ENCODE data around the gene DEUP1.
"Not testable (repeated sequence)": the region's sequence is repeated elsewhere in the genome, so short reads cannot be mapped to it uniquely, and the experiment has no call there.

DEUP1 gene

DNA sequence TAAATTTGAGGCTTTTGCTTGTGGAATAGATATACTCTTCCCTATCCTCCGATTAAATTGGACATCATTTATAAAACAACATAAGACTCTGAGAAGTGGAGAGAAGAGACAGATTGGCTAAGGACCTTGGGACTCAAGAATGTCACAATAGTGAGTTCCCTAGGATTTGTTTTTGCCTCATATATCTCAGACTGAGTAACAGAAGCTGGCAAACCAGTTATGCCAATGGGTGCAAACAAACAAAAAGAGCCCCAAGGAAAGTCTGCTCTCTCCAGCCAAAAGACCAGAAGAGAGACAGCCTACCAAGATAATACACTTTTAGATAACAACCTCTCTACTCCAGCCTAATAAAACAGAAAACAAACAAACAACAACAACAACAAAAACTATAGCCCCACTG lies 28.9 kb downstream of the DEUP1 start:
- DNase-seq (ENCODE audit: low read depth in 3 of 3, low spot score in 1 of 3), result no peak

DNA sequence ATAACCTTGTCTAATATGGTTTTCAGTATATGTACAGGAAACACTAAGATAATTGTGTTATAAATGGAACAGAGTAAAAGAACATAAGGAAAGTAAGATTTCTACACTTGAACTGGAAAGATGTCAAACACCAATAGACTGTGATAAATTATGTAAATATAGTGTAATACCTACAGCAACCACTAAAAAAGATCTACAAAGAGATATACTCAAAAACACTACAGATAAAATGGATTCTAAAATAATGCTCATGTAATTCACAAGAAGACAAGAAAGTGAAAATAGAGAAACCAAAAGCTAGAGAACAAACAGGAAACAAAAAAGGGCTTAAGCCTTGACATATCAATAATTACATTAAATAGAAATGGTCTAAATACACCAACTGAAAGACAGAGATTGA lies 30.9 kb downstream of the DEUP1 start:
- no peak for DNase-seq (ENCODE audit: low read depth in 3 of 3, low spot score in 1 of 3)

DNA sequence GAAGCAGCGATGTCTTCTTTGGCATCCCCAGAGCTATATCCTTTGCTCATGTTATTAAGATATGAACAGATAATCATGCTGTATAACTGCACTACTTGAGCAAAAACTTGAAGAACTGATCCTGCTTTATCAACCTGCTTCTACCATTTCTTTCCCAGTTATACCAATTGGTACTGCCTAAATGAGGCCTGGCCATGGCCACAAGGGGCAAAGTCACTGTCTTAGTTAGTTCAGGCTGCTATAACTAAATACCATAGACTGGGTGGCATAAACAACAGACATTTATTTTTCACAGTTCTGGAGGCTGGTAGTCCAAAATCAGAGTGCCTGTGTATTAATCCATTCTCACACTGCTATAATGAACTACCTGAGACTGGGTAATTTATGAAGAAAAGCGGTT lies 37.5 kb downstream of the DEUP1 start:
- no peak for DNase-seq (ENCODE audit: low read depth in 3 of 3, low spot score in 1 of 3)

DNA sequence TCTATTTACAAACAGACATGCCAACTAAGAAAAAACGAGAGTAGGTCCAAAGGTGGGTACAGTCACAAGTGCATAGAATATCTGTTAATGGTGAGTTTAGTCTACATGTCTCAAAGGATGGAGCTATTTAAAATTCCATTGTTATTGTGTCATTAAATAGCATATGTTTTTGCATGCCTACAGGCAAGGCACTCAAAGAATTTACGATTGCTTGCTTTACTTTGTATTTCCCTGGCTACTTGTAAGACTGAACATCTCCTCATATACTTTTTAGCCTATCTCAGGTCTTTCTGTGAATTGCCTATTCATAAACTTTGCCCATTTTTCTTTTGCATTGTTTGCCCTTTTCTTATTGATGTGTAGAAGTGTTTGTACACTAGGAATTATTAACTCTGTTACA lies 39.7 kb downstream of the DEUP1 start:
- DNase-seq (ENCODE audit: low read depth in 3 of 3, low spot score in 1 of 3), result no peak

DNA sequence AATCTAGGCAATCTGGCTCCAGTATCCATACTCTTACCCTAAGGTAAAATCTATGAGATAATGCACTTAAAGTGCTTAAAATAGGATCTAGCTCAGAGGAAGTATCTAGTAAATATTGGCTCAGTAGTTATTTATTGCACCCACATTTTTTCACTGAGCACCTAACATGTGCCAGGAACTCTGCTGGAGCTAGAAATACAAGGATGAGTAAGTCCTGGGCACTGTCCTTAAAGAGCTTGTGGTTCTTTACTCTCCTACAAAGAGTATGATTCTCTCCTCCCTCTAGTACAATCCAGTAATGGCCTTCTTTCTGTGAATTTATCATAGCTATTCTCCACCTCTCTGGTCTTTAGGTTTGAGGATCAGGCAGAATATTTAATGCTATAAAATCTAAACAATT lies 59.2 kb downstream of the DEUP1 start:
- no peak for DNase-seq (ENCODE audit: low read depth in 3 of 3, low spot score in 1 of 3)

DNA sequence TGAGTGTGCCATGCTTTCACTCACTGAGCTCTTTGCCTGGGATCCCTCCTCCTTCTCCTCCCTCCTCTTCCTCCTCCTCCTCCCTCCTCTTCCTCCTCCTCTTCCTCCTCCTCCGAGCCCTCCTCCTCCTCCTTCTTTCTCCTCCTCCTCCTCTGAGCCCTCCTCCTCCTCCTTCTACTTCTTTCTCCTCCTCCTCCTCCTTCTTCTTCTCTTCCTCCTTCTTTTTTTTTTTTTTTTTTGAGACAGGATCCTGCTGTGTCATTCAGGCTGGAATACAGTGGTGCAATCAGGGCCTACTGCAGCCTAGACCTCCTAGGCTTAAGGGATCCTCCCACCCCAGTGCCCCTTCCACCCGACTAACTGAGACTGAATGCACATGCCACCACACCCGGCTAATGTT lies 62.3 kb downstream of the DEUP1 start:
- no peak for DNase-seq (ENCODE audit: low read depth in 3 of 3, low spot score in 1 of 3)

DNA sequence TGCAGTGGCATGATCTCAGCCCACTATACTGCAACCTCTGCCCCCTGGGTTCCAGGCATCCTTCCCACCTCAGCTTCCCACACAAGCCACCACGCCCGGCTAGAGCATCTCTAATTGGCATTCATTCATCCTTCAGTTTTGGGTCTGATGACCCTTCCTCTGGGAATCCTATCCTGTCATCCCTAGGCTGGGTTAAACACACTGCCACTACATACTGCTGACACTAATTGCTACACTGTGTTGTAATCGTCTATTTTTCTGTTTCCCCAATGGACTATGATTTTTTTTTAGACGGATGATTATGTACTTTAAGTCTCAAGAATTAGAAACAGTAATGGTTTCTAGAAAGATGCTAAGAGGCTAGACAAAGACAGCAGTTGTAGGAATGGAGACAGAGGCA lies 62.8 kb downstream of the DEUP1 start:
- no peak for DNase-seq (ENCODE audit: low read depth in 3 of 3, low spot score in 1 of 3)

DNA sequence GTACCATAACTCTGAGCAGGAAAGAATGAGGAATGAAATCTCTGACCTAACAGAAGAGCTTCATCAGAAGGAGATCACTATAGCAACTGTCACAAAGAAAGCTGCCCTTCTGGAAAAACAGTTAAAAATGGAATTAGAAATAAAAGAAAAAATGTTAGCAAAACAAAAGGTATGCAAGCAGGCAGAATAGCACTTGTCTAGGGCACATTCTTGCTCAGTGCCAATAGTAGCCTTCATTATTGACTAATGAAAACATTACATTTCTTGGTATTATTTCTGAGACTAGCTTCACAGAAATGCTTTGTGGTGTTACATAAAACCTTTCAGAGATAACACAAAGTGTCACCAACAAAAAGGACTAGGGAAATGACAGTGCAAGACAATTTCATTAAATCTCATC lies 63.9 kb downstream of the DEUP1 start:
- no peak for DNase-seq (ENCODE audit: low read depth in 3 of 3, low spot score in 1 of 3)

DNA sequence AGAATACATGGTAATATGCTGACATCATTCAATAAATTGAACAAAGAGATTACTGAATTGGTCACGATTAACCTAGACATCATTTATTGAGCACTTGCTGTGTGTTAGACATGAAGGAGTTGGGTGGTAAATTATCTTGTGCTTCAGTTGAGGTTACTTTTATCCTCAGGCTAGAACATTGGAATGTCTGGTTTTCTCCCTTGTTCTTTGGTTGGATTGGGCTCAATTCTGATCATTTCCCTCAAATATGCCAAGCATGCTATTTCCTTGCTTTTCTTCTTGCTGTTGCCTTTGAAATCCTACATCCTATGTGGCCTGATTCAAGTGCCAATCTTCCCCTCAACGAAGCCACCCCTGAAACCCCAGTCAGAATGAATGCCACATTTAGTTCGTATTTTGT lies 65.8 kb downstream of the DEUP1 start:
- no peak for DNase-seq (ENCODE audit: low read depth in 3 of 3, low spot score in 1 of 3)

DNA sequence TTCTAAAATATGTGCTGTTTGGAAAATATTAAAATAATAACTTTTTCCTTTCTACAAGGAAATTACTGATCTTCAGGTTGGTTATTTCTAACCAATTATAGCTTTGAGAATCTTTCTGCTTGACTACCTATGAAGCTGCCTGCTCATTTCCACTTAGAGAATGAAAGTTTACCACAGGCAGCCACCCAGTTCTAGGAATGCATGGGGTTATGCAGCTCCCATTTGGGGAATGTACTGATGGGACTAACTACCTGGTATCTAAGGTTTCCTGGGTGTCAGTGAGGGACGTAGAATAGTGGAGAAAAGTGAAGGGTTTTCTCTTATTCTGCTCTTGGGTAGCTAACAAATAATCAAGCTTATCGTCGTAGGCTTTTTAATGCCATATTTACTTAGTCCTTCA lies 73.4 kb downstream of the DEUP1 start:
- no peak for DNase-seq (ENCODE audit: low read depth in 3 of 3, low spot score in 1 of 3)

DNA sequence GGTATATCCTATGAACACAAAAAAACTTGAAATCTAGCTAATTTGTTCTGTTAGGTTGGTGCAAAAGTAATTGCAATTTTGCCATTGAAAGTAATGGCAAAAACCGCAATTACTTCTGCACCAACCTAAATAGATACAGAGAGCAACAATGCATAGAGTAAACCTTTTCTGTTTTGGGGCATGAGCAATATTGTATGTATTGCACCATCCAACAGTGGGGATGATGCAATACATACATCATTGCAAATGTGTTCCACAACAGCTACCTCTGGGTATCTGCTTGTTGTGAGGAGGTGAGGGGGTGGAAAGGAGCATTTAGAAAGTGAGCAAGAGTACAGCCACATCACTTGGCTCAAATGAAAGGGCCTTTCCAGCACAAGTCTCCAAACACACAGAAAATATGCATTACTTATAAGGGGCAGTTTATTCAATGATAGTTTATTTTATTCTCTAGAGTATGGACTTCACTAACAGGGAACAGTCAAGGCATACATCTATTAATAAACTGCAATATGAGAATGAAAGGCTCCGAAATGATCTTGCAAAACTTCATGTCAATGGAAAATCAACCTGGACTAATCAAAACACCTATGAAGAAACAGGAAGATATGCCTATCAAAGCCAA lies 77.3 kb downstream of the DEUP1 start:
- DNase-seq (ENCODE audit: low read depth in 3 of 3, low spot score in 1 of 3), result no peak

DNA sequence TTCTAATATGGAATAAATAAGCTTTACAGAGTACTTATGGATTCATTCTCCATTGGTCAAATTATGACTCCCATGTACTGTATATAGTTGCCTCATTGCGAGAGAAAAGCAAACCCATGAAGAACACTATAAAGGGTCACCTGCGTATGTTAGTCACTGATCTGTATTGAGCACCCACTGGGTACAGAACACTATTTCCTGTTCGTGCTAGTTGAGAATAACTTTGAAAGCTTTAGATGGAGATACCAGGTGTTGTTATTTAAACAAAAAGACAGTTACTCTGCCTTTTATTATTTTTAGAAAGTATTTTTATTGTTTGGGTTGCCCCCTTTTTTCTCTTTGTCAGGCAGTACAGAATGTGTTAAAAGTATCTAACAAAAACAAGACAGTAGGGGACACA lies 79.9 kb downstream of the DEUP1 start:
- no peak for DNase-seq (ENCODE audit: low read depth in 3 of 3, low spot score in 1 of 3)

DNA sequence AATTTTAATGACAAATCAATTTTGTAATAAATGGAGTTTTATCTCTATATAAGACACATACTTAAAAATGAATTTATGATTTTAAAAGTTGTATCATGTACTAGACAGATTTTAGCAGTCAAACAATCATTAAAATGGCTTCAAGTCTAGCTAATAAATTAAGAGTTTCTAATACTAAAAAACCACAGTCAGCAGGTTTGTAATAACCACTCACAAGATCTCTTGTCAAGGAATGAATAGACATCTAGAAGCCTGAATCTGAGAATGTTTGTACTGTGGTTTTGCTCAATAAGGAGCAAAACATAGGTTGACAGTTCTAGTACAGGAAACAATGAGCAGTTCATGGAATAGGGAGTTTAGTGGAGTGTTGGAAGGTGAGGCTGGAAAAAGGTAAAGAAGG lies 81.2 kb downstream of the DEUP1 start:
- no peak for DNase-seq (ENCODE audit: low read depth in 3 of 3, low spot score in 1 of 3)

DNA sequence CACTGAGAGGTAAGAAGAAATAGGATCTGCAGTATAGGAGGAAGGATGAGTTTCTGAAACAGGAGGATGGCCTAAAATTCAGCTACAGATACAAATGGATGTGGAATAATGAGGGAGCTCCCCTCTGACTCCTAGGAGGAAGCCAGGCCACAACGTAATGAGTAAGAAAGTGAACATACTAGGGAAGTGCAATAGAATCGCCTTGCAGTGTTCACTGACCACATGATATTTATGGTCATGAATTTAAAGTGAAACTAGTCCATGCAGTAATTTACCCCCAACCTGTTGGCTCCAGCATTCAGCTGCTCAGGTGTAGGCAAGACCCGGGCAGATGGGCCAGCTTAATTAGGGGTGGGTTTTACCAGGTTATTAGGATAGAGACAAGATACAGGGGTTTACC lies 101.7 kb downstream of the DEUP1 start:
- no peak for DNase-seq (ENCODE audit: low read depth in 3 of 3, low spot score in 1 of 3)

DNA sequence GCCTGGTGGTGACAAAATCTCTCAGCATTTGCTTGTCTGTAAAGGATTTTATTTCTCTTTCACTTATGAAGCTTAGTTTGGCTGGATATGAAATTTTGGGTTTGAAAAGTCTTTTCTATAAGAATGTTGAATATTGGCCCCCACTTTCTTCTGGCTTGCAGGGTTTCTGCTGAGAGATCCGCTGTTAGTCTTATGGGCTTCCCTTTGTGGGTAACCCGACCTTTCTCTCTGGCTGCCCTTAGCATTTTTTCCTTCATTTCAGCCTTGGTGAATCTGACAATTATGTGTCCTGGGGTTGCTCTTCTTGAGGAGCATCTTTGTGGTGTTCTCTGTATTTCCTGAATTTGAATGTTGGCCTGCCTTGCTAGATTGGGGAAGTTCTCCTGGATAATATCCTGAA lies 112.7 kb downstream of the DEUP1 start:
- DNase-seq (ENCODE audit: low read depth in 3 of 3, low spot score in 1 of 3), result not testable (repeated sequence)

DNA sequence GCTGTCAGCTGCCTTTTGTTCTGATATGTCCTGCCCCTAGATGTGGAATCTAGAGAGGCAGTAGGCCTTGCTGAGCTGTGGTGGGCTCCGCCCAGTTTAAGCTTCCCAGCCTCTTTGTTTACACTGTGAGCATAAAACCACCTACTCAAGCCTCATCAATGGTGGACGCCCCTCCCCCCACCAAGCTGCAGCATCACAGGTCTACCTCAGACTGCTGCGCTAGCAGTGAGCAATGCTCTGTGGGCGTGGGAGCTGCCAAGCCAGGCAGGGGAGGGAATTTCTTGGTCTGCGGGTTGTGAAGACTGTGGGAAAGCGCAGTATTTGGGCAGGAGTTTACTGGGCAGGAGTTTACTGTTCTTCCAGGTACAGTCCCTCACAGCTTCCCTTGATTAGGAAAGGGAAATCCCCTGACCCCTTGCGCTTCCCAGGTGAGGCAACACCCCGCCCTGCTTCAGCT lies 114.1 kb downstream of the DEUP1 start:
- DNase-seq (ENCODE audit: low read depth in 3 of 3, low spot score in 1 of 3), result peak in 1 of 3 donors; percentile 4

DNA sequence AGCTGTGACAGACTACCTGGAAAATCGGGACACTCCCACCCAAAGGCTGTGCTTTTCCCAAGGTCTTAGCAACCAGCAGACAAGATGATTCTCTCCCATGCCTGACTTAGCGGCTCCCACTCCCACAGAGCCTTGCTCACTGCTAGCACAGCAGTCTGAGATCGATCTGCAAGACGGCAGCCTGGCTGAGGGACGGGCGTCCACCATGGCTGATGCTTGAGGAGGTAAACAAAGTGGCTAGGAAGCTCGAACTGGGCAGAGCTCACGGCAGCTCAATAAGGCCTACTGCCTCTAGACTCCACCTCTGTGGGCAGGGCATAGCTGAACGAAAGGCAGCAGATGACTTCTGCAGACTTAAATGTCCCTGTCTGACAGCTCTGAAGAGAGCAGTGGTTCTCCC lies 127.7 kb downstream of the DEUP1 start:
- DNase-seq (ENCODE audit: low read depth in 3 of 3, low spot score in 1 of 3), result no peak

DNA sequence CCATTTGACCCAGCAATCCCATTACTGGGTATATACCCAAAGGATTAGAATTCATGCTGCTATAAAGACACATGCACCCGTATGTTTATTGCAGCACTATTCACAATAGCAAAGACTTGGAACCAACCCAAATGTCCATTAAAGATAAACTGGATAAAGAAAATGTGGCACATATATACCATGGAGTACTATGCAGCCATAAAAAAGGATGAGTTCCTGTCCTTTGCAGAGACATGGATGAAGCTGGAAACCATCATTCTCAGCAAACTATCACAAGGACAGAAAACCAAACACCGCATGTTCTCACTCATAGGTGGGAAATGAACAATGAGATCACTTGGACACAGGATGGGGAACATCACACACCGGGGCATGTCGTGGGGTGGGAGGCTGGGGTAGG lies 133.1 kb downstream of the DEUP1 start:
- not testable (repeated sequence) for DNase-seq (ENCODE audit: low read depth in 3 of 3, low spot score in 1 of 3)

DNA sequence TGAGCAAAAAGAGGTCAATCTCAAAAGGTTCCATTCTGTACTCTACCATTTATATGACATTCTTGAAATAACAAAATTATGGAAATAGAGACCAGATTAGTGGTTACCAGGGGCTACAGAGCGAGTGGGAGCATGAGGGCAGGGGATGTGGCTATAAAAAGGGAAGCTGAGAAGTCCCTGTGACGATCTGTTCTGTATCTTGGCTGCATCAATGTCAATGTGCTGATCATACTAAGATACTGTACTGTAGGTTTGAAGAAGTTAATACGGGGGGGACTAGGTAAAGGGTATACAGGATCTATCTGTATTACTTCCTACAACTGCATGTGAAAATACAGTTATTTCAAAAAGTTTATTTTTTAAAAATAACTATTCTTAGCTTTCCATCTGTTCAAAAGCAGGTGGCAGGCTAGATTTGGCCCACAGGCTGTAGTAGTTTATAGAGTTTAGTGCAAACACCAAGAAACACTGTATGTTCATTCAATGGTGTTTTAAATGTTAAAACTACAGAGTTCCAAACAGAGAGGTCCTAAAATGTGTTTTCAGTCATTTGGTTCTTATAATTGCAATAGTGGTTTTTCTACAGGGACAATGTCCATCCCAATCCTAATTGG lies 134.5 kb downstream of the DEUP1 start:
- DNase-seq (ENCODE audit: low read depth in 3 of 3, low spot score in 1 of 3), result no peak

DNA sequence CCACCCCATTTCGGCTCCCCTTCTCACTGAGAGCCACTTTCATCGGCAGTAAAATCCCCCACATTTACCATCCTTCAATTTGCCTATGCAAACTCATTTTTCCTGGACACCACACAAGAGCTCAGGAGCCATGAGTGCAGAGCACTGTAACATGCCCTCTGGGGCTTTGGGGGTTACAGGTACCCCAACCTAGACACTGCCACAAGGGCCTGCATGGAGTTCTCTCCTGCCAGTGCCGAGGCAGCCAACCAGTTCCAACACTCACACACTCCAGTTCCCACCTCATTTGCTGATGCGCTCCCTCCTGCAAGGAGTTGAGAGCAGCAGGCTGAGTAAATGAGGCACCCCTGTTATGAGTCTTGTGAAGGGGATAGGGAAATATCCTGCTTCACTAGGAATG lies 136.5 kb downstream of the DEUP1 start:
- no peak for DNase-seq (ENCODE audit: low read depth in 3 of 3, low spot score in 1 of 3)

DNA sequence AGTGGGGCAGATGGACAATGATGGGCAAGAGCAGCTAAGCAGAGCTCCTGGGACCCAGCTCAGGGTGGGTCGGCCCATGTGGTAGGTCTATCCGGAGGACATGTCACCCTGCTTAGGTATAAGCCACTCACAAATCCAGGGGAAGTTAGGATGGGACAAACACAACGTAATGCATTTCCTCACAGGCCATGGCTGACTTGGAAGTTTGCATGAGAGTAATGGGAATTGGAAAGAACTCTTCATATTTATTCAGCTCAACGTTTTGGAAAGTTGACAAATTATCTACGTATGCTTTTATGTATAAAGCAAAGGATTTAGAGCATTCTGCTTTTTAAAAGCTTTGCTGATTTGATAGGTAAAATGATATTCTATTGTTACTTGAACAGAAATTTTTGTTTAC lies 137.7 kb downstream of the DEUP1 start:
- DNase-seq (ENCODE audit: low read depth in 3 of 3, low spot score in 1 of 3), result no peak

DNA sequence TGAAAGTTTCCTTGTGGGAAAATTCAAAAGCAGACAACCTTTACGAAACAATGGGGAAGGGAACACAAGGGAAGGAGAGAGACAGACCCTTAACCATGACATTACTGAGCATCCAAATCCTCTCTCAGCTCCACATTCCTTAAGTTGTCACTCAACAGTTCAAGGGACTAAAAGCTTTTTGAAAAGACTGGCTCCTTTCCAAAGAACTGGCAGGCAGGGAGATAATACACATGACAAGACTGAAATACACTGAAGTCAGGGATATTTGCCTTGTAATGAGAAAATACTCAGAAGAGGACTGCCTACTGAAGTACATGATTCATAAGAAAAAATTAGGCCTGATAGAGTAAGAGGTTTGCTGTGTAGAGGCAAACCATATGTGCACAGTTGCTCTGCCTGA lies 143.6 kb downstream of the DEUP1 start:
- no peak for DNase-seq (ENCODE audit: low read depth in 3 of 3, low spot score in 1 of 3)

DNA sequence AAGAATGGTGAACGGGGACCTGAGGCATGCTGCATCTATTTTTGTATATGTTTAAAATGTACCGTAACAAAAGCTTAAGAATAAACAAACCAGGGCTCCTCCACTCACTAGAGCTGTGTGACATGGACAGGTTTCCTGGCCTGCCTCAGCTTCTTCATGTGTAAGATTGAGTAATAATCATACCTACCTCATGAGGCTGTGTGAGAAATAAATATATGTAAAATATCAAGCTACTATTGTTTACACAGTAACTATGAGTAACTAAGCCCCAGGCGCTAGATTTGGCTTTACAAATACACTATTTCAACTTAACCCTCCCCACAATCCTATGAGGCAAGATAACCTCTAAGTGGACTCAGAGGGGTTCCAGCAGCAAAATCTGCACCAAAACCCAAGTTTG lies 146.3 kb downstream of the DEUP1 start:
- DNase-seq (ENCODE audit: low read depth in 3 of 3, low spot score in 1 of 3), result no peak

Measured in stimulated activated CD4-positive, alpha-beta T cell treated with anti-CD3 and anti-CD28 coated beads, TNF-alpha, amount 100 ng/mL, for 1 hour (primary cell).